Smooth muscle cell (in vitro differentiated cells): ENCODE results near the gene MAGI2. TPM values are rescaled to one million over a fixed set of nuclear protein-coding genes. Genes with fewer than 3 reads are reported as not detected.

Experiments used
- DNase-seq: peaks from one replicate; lab custom pipeline; 2025; ENCODE audit not compliant: unreplicated experiment; lab: John Stamatoyannopoulos, UW
- H2AFZ ChIP-seq: fragments of 200-600 bp; sonication (generic); 2 replicates; pipeline ENCODE4 v1.6.0; 2016; ENCODE audit warnings: antibody characterized with exemption, low read depth, mild to moderate bottlenecking
- H3F3A ChIP-seq: fragments of 200-600 bp; sonication (generic); 2 replicates; pipeline ENCODE4 v1.6.0; 2017; ENCODE audit warnings: antibody characterized with exemption, low read depth
- H3K27ac ChIP-seq: fragments of 200-600 bp; sonication (generic); 2 replicates; pipeline ENCODE4 v1.5.1; 2016; ENCODE audit warnings: low read depth, mild to moderate bottlenecking
- H3K27me3 ChIP-seq: fragments of 200-600 bp; sonication (generic); 2 replicates; pipeline ENCODE4 v1.6.1; 2016; ENCODE audit warnings: low read depth, mild to moderate bottlenecking
- H3K36me3 ChIP-seq: fragments of 200-600 bp; sonication (generic); 2 replicates; pipeline ENCODE4 v1.5.1; 2016; ENCODE audit warnings: low read depth
- H3K4me1 ChIP-seq: fragments of 200-600 bp; sonication (generic); 2 replicates; pipeline ENCODE4 v1.5.1; 2016; ENCODE audit warnings: low read depth
- H3K4me2 ChIP-seq: fragments of 200-600 bp; sonication (generic); 2 replicates; pipeline ENCODE4 v1.6.0; 2016; ENCODE audit warnings: mild to moderate bottlenecking
- H3K4me3 ChIP-seq: fragments of 200-600 bp; sonication (generic); 2 replicates; pipeline ENCODE4 v1.5.1; 2016; ENCODE audit warnings: mild to moderate bottlenecking
- H3K79me2 ChIP-seq: fragments of 200-600 bp; sonication (generic); 2 replicates; pipeline ENCODE4 v1.6.0; 2016; ENCODE audit warnings: low read depth, mild to moderate bottlenecking
- H3K9ac ChIP-seq: fragments of 200-600 bp; sonication (generic); 2 replicates; pipeline ENCODE4 v1.6.0; 2016; ENCODE audit warnings: low read depth
- H3K9me3 ChIP-seq: fragments of 200-600 bp; sonication (generic); replicated peaks from 2 replicates; pipeline ENCODE4 v1.5.1; 2016; ENCODE audit warnings: low read depth
- H4K20me1 ChIP-seq: fragments of 200-600 bp; sonication (generic); 2 replicates; pipeline ENCODE4 v1.6.0; 2016; ENCODE audit warnings: low read depth
- WGBS: methylation state at CpG from one replicate; pipeline ENCODE4 v1.1.7; 2016; ENCODE audit warnings: low lambda C conversion rate; 5-methylcytosine and 5-hydroxymethylcytosine counted together
- polyA plus RNA-seq: library from polyadenylated mRNA; unstranded; fragments of >200 nt; fragmentation: Nextera tagmentation; extraction: Ambion mirVana; gene quantifications from 2 replicates; pipeline ENCODE4 v1.2.1, GENCODE V29; 2016
- total RNA-seq: library from RNA; depleted of rRNA; stranded (reverse); fragments of >200 nt; gene quantifications from 2 replicates; pipeline ENCODE4 v1.2.3, GENCODE V29; 2014
- TF ChIP-seq, protein P1 (sequence below): fragments of 200-600 bp; sonication (generic); IDR thresholded peaks from 2 replicates; pipeline ENCODE4 v1.5.1; 2017; ENCODE audit warnings: borderline replicate concordance, mild to moderate bottlenecking, antibody characterized with exemption; ENCODE audit not compliant: insufficient read depth, poor library complexity, severe bottlenecking

The MAGI2 gene
- total and polyA plus RNA-seq, 2 experiments from 2014 or later: 3.4 to 10.7 TPM

DNA sequence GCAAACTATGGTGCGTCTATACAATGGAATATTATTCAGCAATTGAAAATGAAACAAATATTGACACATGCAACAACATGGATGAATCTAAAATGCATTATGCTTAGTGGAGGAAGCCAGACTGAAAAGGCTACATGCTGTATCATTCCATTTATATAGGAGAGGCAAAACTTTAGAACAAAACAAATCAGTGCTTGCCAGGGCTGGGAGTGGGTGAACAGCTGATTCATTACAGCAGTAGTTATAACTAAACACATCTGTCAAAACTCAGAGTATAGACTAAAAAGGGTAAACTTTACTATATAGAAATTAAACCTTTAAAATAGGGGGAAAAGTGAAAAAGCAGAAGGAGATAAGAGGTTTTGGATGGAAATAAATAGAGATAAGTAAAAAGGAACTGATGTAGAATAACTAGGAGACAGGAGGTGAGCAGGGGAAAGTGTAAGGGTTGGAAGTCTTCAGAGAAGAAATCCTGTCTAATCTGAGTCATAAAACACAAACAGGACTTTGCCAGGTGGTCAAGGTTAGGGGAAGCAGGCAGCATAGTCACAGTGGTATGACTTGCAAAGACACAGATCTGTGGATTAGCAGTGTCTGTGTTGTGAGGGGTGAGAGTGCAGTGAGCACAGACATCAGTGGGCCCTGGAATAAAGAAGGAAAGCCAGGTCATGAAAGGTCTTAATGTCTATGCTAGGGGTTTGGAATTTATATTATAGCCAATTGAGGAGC lies 1305.1 kb downstream of the MAGI2 start:
- DNase-seq: no peak
- H3K27ac ChIP-seq: no peak overlapping the region
- H3K4me3 ChIP-seq: no peak overlapping the region
- H3K9me3 ChIP-seq: no peaks in the 10 kb centered on the region
- no peaks in the 10 kb centered on the region for H3K36me3 ChIP-seq
- no peaks in the 10 kb centered on the region for H3K4me1 ChIP-seq
- no peak overlapping the region for H3K4me2 ChIP-seq
- no peaks in the 10 kb centered on the region for H3K27me3 ChIP-seq
- no peaks in the 10 kb centered on the region for H3F3A ChIP-seq
- H2AFZ ChIP-seq: no peak overlapping the region
- H3K9ac ChIP-seq: no peak overlapping the region
- TF ChIP-seq, protein P1, sequence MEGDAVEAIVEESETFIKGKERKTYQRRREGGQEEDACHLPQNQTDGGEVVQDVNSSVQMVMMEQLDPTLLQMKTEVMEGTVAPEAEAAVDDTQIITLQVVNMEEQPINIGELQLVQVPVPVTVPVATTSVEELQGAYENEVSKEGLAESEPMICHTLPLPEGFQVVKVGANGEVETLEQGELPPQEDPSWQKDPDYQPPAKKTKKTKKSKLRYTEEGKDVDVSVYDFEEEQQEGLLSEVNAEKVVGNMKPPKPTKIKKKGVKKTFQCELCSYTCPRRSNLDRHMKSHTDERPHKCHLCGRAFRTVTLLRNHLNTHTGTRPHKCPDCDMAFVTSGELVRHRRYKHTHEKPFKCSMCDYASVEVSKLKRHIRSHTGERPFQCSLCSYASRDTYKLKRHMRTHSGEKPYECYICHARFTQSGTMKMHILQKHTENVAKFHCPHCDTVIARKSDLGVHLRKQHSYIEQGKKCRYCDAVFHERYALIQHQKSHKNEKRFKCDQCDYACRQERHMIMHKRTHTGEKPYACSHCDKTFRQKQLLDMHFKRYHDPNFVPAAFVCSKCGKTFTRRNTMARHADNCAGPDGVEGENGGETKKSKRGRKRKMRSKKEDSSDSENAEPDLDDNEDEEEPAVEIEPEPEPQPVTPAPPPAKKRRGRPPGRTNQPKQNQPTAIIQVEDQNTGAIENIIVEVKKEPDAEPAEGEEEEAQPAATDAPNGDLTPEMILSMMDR: no peak
- H4K20me1 ChIP-seq: no peaks in the 10 kb centered on the region
- H3K79me2 ChIP-seq: no peaks in the 10 kb centered on the region
- 97% methylated on average over 1 of the region's 1 CpG for WGBS

DNA sequence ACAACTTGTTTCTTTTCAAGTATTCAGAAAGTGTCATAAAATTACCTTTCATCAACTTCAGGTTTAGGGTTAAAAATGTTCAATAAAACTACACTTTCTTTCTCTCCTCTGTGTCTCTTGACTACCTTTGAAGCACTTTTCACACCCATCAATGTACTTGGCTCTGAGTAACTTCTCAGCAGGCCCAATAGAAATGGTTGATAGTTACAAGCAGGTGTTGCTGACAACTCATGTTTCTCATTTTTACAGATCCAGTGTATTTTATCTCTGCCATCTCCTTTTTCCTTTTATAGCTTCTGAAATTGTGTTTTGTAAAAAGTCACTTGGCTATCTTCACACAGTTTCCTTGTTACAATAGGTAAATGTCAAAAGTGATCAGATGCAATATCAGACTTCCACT lies 1306.9 kb downstream of the MAGI2 start:
- TF ChIP-seq, protein P1: no peak
- H3K4me3 ChIP-seq: no peak overlapping the region
- no peak overlapping the region for H3K9ac ChIP-seq
- no peaks in the 10 kb centered on the region for H3K4me1 ChIP-seq
- H4K20me1 ChIP-seq: no peaks in the 10 kb centered on the region
- H3K36me3 ChIP-seq: no peaks in the 10 kb centered on the region
- no peaks in the 10 kb centered on the region for H3K79me2 ChIP-seq
- no peaks in the 10 kb centered on the region for H3K9me3 ChIP-seq
- no peaks in the 10 kb centered on the region for H3F3A ChIP-seq
- H3K27ac ChIP-seq: no peak overlapping the region
- H2AFZ ChIP-seq: no peak overlapping the region
- H3K4me2 ChIP-seq: no peak overlapping the region
- H3K27me3 ChIP-seq: no peaks in the 10 kb centered on the region
- DNase-seq: no peak

DNA sequence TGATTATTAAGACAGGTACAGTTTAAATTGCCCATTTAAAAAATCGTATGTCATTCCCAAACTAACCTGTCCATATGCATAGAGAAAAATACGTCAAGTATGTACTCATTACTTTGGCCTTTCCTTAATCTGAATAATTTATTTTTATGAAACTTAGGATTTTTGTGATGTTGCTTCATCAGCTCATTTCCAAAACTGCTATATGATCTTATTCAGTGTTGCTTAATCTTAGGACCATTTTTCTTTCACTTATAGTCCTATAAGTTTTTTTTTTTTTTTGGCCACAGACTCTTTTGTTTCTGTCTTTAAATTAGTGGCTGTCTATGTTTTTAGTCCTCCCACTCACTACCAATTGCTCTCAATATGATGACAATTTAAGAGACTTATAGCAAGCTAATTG lies 1309.8 kb downstream of the MAGI2 start:
- Histone ChIP-seq H4K20me1 (no peaks in the 10 kb centered on the region), H3K4me1 (no peaks in the 10 kb centered on the region), H3K79me2 (no peaks in the 10 kb centered on the region), H3K4me2 (no peak overlapping the region), H3K36me3 (no peaks in the 10 kb centered on the region), H3F3A (peaks cover 8% of the 10 kb centered on the region), H3K9ac (no peak overlapping the region), H3K27me3 (no peaks in the 10 kb centered on the region), H2AFZ (no peak overlapping the region), H3K27ac (no peak overlapping the region), H3K9me3 (no peaks in the 10 kb centered on the region), H3K4me3 (no peak overlapping the region)
- TF ChIP-seq, protein P1: no peak
- no peak for DNase-seq
- WGBS: 95% methylated on average over 2 of the region's 2 CpGs
